ENCODE measurements around the gene PHOX2B. TPM values are rescaled to one million over a fixed set of nuclear protein-coding genes. Genes with fewer than 3 reads are reported as not detected.

PHOX2B gene
- total and polyA plus RNA-seq, 9 of the 15 experiments (the other 6 are each of a cell fraction or from before 2014, with no cell fraction given): not detected

DNA sequence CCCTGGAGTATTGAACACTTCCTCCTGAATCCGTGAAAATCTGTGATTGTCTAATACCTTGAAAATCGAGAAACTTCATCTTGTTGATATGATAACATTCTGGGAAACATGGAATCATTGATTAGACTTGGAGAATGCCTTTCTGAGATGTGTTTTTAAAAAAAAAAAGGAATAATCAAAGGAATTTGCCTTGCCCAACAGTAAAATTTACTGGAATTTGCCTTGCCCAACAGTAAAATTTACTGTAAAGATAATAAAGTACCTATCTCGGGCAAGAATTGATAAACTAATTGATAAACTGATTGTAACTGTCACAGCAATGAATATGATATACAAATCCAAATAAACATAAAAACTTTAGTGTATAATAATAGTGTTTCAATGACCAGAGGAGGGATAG, 44.7 kb downstream of the PHOX2B start (continued):
- TF ChIP-seq ZNF639 (CRISPR knock-in tag; conservative IDR thresholded peaks at IDR 0.05 in 1 of 2, IDR thresholded peaks at IDR 0.05 in 1 of 2): no peak
- no peak for TF ChIP-seq POLR2A (conservative IDR thresholded peaks at IDR 0.05)
- no peak for TF ChIP-seq HDAC8 (tag; IDR thresholded peaks at IDR 0.05)

GRCh38 chr4:41702770-41703169, 45.8 kb downstream of the PHOX2B start:
- Histone ChIP-seq H3K27ac (ENCODE audit: extremely low read depth, low read depth, low read length) (no peak overlapping the region), H3K4me1 (replicated peaks in 1 of 2; ENCODE audit: control insufficient read depth in 2 of 2, insufficient read depth in 2 of 2, low read length in 2 of 2) (no peaks in the 10 kb centered on the region), H4K20me1 (replicated peaks; ENCODE audit: control insufficient read depth, insufficient read depth, low read length) (no peaks in the 10 kb centered on the region), H3K9me3 (replicated peaks; ENCODE audit: control insufficient read depth, insufficient read depth, low read depth, low read length) (no peaks in the 10 kb centered on the region), H2AFZ (ENCODE audit: low read depth, low read length) (no peak overlapping the region), H3K9ac (ENCODE audit: insufficient read depth in 1 of 2, low read depth in 2 of 2, low read length in 2 of 2) (no peak overlapping the region), H3K9me1 (ENCODE audit: control insufficient read depth, insufficient read depth, low read length) (no peaks in the 10 kb centered on the region), H3K4me2 (ENCODE audit: insufficient read depth, low read length) (no peak overlapping the region), H3K4me3 (no peak overlapping the region), H3K27me3 (ENCODE audit: control insufficient read depth in 2 of 2, insufficient read depth in 2 of 2, low read length in 2 of 2) (no peaks in the 10 kb centered on the region; a peak in 1 of 5 replicates), H3K79me2 (ENCODE audit: control insufficient read depth, insufficient read depth, low read length) (no peaks in the 10 kb centered on the region), H3K36me3 (ENCODE audit: control insufficient read depth, insufficient read depth, low read length) (no peaks in the 10 kb centered on the region)
- DNase-seq (ENCODE audit: extremely low read depth in 1 of 4, low spot score in 3 of 4) (no peak), ATAC-seq (no peak), FAIRE-seq (no peak)
- CTCF ChIA-PET (ENCODE audit: low intra/inter-chr PET ratio): no interaction called here
- BruUV-seq (replicated peaks): no TSS peak
- in situ Hi-C loops (cut with MboI) (no loop called here), intact Hi-C loops (cut with micrococcal nuclease) (no loop called here)
- 0% methylated on average over 4 of the region's 4 CpGs for WGBS (ENCODE audit: insufficient coverage, low coverage, missing lambda C conversion rate)
- POLR2A ChIA-PET: interaction anchor here (1.0 kb wide), 1 partner anchor 12 kb away, joined by 3 read pairs; no protein-coding TSS in a partner anchor
- TF ChIP-seq, protein P1, sequence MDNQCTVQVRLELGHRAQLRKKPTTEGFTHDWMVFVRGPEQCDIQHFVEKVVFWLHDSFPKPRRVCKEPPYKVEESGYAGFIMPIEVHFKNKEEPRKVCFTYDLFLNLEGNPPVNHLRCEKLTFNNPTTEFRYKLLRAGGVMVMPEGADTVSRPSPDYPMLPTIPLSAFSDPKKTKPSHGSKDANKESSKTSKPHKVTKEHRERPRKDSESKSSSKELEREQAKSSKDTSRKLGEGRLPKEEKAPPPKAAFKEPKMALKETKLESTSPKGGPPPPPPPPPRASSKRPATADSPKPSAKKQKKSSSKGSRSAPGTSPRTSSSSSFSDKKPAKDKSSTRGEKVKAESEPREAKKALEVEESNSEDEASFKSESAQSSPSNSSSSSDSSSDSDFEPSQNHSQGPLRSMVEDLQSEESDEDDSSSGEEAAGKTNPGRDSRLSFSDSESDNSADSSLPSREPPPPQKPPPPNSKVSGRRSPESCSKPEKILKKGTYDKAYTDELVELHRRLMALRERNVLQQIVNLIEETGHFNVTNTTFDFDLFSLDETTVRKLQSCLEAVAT (IDR thresholded peaks at IDR 0.05): no peak
- TF ChIP-seq ZNF212 (CRISPR knock-in tag; IDR thresholded peaks at IDR 0.05) (no peak), ZNF280B (CRISPR knock-in tag; IDR thresholded peaks at IDR 0.05) (no peak), ZSCAN29 (IDR thresholded peaks at IDR 0.05) (no peak), E2F1 (CRISPR knock-in tag; IDR thresholded peaks at IDR 0.05) (no peak), HNRNPK (IDR thresholded peaks at IDR 0.05; ENCODE audit: low read depth, low read length, poor library complexity, severe bottlenecking) (no peak), ZBTB2 (IDR thresholded peaks at IDR 0.05) (no peak), NR2F6 (CRISPR knock-in tag; IDR thresholded peaks at IDR 0.05) (no peak), ETV6 (IDR thresholded peaks at IDR 0.05; ENCODE audit: borderline replicate concordance in 1 of 2, low read depth in 2 of 2, low read length in 1 of 2) (no peak), ETV6 (CRISPR knock-in tag; IDR thresholded peaks at IDR 0.05; ENCODE audit: borderline replicate concordance) (no peak), EWSR1 (IDR thresholded peaks at IDR 0.05; ENCODE audit: borderline replicate concordance, low read depth, partially characterized antibody) (no peak)
